ENCODE data around the gene ATP8B1.

DNA sequence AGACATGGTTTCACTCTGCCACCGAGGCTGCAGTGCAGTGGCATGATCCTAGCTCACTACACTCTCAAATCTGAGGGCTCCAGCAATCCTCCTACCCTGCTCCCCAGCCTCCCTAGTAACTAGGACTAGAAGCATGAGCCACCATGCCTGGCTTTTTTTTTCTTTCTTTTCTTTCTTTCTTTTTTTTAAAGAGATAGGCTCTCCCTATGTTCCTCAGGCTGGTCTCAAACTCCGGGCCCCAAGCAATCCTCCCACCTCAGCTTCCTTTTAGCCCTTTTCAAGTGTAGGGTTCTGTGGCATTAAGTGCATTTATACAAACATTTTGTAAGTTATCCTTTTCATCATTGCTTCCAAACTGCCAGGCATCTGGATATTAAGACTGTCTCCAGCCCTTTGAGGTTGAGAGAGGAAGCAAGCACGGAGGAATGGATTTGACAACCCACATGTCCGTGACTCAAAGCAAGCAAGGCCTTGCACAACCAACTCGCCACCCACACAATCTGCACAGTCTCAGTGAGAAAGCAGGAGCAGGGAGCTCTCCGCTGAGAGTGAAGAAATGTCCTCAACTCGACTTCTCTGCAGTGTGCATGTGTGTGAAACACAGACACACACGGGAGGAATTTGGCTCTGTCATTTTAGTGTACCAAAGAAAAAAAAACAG lies 65.6 kb downstream of the ATP8B1 start:
- TF ChIP-seq, protein P1, sequence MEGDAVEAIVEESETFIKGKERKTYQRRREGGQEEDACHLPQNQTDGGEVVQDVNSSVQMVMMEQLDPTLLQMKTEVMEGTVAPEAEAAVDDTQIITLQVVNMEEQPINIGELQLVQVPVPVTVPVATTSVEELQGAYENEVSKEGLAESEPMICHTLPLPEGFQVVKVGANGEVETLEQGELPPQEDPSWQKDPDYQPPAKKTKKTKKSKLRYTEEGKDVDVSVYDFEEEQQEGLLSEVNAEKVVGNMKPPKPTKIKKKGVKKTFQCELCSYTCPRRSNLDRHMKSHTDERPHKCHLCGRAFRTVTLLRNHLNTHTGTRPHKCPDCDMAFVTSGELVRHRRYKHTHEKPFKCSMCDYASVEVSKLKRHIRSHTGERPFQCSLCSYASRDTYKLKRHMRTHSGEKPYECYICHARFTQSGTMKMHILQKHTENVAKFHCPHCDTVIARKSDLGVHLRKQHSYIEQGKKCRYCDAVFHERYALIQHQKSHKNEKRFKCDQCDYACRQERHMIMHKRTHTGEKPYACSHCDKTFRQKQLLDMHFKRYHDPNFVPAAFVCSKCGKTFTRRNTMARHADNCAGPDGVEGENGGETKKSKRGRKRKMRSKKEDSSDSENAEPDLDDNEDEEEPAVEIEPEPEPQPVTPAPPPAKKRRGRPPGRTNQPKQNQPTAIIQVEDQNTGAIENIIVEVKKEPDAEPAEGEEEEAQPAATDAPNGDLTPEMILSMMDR (conservative IDR thresholded peaks at IDR 0.05; ENCODE audit: low read depth, low read length), result no peak
- TF ChIP-seq EZH2phosphoT487 (IDR thresholded peaks at IDR 0.05; ENCODE audit: borderline replicate concordance, low read length), result no peak
